ENCODE data around the gene ID3. TPM values are rescaled to one million over a fixed set of nuclear protein-coding genes. Genes with fewer than 3 reads are reported as not detected.

Gene ID3
- total RNA-seq, 1 donor from 2014 or later = 47.4 TPM

DNA sequence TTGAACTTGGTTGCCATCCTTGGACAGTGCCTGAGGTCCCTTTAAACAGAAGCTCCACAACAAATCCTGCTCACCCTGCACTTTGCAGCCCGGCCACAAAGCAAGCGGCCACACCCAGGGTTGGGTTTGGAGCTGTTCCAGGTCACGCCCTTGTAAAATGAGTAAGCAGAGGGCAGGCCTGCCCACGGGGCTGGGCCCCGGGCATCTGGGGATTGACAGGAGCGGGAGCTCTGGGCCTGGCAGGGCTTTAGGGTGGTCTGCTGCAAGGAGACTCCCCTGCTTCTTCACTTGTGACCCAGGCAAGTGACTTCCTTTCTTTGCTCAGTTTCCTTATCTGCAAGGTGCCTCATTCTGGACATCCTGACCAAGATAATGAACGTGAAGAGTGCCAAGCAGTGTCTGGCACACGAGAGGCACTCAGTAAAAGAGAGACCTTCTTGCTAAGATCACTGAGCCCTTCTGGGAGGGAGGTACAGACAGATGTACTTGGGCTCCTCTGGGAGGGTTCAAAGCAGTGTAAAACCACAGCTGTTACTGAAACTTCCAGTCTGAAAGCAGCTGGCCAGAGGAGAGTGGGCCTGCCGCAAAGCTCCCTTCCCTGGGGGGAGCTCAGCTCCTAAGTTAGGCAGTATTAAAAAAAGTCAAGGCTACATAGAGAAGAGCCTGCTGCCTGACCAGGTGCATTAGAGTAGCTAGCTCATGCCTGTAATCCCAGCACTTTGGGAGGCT lies 30.9 kb downstream of the ID3 start:
- Histone ChIP-seq H3K4me3 (ENCODE audit: low read depth, low read length) (no peak overlapping the region), H3K27me3 (ENCODE audit: control insufficient read depth, insufficient read depth, low read length) (peaks cover 3% of the 10 kb centered on the region), H3K36me3 (ENCODE audit: control insufficient read depth, insufficient read depth, low read length) (no peaks in the 10 kb centered on the region)
- TF ChIP-seq, protein P1, sequence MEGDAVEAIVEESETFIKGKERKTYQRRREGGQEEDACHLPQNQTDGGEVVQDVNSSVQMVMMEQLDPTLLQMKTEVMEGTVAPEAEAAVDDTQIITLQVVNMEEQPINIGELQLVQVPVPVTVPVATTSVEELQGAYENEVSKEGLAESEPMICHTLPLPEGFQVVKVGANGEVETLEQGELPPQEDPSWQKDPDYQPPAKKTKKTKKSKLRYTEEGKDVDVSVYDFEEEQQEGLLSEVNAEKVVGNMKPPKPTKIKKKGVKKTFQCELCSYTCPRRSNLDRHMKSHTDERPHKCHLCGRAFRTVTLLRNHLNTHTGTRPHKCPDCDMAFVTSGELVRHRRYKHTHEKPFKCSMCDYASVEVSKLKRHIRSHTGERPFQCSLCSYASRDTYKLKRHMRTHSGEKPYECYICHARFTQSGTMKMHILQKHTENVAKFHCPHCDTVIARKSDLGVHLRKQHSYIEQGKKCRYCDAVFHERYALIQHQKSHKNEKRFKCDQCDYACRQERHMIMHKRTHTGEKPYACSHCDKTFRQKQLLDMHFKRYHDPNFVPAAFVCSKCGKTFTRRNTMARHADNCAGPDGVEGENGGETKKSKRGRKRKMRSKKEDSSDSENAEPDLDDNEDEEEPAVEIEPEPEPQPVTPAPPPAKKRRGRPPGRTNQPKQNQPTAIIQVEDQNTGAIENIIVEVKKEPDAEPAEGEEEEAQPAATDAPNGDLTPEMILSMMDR (IDR thresholded peaks at IDR 0.05; ENCODE audit: insufficient read depth, low read length, severe bottlenecking) = no peak
- peak; percentile 81 for DNase-seq (ENCODE audit: low read depth)
- FAIRE-seq = no peak

DNA sequence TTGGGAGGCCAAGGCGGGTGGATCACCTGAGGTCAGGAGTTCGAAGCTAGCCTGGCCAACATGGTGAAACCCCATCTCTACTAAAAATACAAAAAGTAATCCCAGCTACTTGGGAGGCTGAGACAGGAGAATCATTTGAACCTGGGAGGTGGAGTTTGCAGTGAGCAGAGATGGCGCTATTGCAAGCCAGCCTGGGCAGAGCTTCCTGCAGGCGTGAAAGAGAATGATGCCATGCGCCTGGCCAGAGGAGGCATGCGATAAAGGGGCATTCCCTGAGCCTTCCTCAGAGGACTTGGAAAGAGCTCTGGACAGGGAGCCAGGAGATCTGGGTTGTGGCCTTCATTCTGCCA lies 31.4 kb downstream of the ID3 start:
- TF ChIP-seq, protein P1 (IDR thresholded peaks at IDR 0.05; ENCODE audit: insufficient read depth, low read length, severe bottlenecking) = peak; percentile 1
- Histone ChIP-seq H3K27me3 (ENCODE audit: control insufficient read depth, insufficient read depth, low read length) (peaks cover 3% of the 10 kb centered on the region), H3K4me3 (ENCODE audit: low read depth, low read length) (no peak overlapping the region), H3K36me3 (ENCODE audit: control insufficient read depth, insufficient read depth, low read length) (no peaks in the 10 kb centered on the region)
- DNase-seq (ENCODE audit: low read depth) = no peak
- FAIRE-seq = no peak

DNA sequence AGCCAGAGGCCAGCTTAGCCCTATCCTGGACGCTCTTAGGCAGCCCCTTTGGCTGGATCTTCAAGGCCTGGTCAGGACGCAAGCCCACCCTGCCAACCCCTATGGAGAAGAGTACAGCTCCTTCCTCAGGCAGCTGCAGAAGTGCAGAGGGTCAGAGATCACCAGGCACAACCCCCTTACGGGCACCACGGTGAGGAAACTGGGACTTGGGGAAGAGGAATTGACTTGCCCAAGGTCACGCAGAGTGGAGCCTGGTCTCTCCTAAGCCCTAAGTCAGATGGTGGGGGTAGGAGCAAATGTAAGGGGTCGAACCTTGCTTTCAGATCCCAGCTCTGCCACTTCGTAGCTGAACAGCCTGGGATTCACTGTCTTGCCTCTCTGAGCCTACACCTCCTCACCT lies 31.9 kb downstream of the ID3 start:
- Histone ChIP-seq H3K36me3 (ENCODE audit: control insufficient read depth, insufficient read depth, low read length) (no peaks in the 10 kb centered on the region), H3K4me3 (ENCODE audit: low read depth, low read length) (no peak overlapping the region), H3K27me3 (ENCODE audit: control insufficient read depth, insufficient read depth, low read length) (peaks cover 3% of the 10 kb centered on the region)
- no peak for DNase-seq (ENCODE audit: low read depth)
- FAIRE-seq = no peak
- TF ChIP-seq, protein P1 (IDR thresholded peaks at IDR 0.05; ENCODE audit: insufficient read depth, low read length, severe bottlenecking) = no peak

DNA sequence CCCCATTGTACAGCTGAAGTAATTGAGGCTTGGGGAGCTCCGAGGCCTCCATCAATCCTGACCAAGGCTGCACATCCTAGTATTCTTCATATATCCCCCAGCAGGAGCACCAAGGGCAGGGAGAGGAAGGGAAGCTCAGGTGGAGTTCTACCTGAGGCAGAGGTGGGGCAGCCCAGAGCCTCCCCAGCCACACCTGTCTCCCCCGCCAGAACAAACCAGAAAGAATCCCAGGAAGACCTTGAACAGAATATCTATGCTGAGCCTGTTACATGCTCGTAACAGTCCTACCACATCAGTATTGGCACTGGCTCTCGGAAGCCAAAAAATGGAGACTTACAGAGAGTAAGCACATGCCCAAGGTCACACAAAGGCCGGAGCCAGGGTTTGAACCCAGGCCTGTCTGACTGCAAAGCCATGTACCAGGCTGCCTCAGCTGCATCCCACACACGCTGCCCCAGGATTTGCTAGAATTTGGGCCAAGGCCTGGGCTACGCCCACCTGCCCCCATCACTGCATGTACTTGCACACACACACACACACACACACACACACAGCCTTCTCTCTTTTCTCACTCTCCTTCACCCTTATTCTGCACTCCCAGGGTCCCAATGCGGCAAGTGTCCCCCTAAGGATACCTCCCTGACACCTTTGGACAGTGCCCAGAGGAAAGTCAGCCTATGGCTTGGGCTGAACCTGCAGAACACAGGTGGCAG lies 32.8 kb downstream of the ID3 start:
- no peak for DNase-seq (ENCODE audit: low read depth)
- no peak for FAIRE-seq
- Histone ChIP-seq H3K27me3 (ENCODE audit: control insufficient read depth, insufficient read depth, low read length) (peaks cover 3% of the 10 kb centered on the region), H3K4me3 (ENCODE audit: low read depth, low read length) (no peak overlapping the region), H3K36me3 (ENCODE audit: control insufficient read depth, insufficient read depth, low read length) (no peaks in the 10 kb centered on the region)
- TF ChIP-seq, protein P1 (IDR thresholded peaks at IDR 0.05; ENCODE audit: insufficient read depth, low read length, severe bottlenecking) = no peak

DNA sequence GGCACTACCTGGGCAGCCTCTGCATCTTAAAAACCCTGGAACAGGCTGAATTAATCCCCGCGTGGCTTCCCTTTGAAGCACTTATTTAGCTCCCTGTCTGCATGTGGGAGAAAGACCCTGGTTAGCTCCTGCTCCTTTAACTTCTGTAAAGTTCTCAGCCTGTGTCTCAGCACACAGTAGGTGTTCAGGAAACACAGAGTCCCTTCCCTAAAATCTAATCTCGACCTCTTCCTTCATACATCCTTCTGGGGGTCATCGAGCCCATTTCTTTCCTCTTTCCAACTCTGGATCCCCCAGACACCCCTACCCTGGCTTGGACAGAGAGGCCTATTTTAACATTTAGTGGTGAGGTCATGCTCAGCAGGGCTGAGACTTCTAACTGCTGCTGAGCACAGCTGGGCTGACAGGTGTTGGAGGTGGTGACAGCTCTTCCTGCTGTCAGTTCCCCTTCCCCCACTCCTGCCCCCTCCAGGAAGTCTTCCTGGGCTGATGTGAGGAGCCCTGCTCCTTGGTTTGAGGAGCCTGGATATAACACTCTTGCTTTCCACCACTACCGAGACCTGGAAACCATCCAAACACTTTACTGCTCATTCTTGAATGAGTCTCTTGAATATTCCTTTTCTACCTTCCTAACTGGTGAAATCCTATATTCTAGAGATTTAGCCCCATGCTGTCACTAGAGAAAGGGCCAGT lies 33.6 kb downstream of the ID3 start:
- TF ChIP-seq, protein P1 (IDR thresholded peaks at IDR 0.05; ENCODE audit: insufficient read depth, low read length, severe bottlenecking) = no peak
- H3K36me3 ChIP-seq (ENCODE audit: control insufficient read depth, insufficient read depth, low read length) = no peaks in the 10 kb centered on the region
- FAIRE-seq (no peak), DNase-seq (ENCODE audit: low read depth) (no peak)
- peaks cover 3% of the 10 kb centered on the region for H3K27me3 ChIP-seq (ENCODE audit: control insufficient read depth, insufficient read depth, low read length)
- no peak overlapping the region for H3K4me3 ChIP-seq (ENCODE audit: low read depth, low read length)
